EL (cell line): ENCODE measurements around the gene RBCK1.
A peak's percentile ranks its signal among the peaks of the same experiment; 100 is the strongest.
"Not testable (repeated sequence)": the region's sequence is repeated elsewhere in the genome, so short reads cannot be mapped to it uniquely, and the experiment has no call there.

Experiments
- DNase-seq: peaks from one replicate; pipeline ENCODE4 v3.0.0-alpha.2; 2016

Gene RBCK1

DNA sequence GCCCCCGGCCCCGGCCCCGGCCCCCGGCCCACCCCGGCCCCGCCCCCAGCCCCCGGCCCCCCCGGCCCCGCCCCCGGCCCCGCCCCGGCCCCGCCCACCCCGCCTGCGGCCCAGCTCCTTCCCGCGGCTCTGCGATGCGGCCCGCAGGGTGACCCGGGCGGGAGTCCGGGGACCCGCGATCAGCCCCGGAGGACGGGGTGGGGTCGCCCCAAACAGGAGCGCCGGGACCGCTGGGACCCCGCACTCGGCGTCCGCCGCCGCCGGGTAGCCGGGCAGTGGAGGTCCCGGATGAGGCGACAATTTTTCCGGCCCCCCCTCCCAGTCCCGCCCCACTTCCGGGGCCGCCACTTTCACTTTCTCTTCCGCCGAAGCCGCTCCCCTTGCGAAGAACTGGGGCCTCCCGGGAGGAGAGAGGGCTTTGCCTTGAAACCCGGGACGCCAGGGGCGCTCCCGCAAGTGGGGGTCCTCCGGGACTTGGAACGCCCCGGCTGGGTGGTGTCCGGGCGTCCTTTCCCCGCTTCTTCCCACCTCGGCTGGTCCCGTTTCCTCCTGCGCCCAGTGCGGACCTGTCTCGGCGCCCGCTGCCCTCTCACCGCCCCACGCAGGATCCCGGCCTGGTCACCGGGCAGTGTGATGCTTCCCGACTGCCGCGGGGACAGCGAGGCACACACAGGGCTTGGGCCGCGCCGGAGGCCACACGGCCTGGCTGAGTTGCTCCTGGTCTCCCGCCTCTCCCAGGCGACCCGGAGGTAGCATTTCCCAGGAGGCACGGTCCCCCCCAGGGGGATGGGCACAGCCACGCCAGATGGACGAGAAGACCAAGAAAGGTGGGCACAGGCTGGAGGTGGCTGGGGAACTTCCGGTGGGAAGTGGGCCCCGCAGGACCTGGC, at the start of gene RBCK1:
TSS of gene RBCK1 (plus strand) at position 347 of the 890 bp plus-strand sequence. CDS start at position 806, 459 bp downstream.
- peak; percentile 85 for DNase-seq

DNA sequence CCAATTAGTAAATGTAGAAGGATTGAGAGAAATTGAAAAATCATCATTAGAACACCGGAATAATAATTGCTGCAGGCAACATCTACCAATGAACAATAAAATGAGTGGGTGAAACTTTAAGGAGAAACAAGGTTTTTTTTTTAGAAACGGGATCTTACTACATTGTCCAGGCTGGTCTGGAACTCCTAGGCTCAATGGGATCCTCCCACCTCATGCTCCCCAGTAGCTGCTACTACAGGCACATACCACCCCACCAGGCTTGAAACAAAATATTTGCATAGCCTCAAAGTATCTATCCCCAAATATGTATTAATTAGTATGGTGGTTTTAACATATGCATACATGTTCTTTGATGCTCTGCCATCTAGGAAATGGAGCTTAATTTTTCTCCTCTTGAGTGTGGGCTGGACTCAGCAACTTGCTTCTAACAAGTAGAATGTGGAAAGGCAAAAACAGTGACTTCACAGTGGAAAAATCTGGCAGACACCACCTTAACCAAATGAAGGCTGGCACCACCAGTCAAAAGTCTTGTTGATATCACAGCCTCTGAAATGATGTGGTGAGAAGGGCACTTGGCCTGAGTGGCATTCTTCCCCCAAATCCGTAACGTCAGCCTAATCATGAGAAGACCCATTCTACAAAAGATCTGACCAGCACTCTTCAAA, 49.1 kb upstream of the RBCK1 start:
- no peak for DNase-seq

DNA sequence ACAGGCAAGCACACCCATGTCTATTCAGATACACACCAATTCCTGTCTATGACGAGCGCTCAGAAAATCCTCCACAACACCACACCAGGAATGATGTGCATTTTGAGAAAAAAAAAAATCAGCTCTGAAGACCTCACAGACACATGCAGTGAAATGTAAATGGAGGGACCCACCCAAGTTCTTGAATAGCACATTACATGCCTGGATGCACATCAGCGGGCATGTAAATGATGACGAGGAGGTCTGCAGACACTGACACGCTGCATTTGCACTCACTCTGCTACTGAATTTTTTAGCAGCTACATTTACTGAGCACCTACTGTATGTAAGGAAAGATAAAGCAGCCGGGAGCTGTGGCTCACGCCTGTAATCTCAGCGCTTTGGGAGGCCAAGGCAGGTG, 46.5 kb upstream of the RBCK1 start:
- no peak for DNase-seq

DNA sequence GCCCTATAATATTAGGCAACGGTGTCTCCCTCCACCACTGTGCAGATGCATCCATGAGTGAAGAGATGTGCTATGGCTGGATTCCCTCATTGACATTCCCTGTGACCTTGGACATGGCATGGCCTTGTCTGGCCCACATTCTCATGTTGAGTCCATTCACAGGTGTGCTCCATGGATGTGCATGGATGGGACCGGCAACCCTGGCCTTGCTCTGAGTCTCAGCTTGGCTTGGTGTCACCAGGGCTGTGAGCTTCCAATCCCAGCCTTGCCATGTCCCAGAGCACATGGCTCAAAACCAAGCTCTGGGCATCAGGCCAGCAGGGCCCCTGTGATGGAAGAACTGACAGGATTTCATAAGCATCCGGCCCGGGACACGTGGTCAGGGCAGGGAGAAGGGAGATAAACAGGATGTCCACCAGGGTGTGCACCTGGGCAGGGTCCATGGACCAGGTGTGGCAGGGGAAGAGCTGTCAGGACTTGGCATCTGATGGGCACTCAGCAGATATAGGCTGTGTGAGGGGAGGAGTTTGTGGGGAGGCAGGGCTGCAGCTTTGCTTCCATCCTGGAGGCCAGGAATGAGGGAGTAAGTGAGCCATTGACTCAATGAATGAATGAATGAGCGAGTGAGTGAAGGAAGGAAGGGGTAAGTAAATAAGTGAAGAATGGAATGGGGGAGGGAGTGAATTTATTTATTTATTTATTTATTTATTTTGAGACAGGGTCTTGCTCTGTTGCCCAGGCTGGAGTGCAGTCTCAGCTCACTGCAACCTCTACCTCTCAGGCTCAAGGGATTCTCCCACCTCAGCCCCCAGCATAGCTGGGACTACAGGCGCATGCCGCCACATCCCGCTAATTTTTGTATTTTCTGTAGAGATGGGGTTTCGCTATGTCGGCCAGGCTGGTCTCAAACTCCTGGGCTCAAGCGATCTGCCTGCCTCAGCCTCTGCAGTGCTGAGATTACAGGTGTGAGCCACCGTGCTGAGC, 45.5 kb upstream of the RBCK1 start:
- DNase-seq = peak; percentile 86

DNA sequence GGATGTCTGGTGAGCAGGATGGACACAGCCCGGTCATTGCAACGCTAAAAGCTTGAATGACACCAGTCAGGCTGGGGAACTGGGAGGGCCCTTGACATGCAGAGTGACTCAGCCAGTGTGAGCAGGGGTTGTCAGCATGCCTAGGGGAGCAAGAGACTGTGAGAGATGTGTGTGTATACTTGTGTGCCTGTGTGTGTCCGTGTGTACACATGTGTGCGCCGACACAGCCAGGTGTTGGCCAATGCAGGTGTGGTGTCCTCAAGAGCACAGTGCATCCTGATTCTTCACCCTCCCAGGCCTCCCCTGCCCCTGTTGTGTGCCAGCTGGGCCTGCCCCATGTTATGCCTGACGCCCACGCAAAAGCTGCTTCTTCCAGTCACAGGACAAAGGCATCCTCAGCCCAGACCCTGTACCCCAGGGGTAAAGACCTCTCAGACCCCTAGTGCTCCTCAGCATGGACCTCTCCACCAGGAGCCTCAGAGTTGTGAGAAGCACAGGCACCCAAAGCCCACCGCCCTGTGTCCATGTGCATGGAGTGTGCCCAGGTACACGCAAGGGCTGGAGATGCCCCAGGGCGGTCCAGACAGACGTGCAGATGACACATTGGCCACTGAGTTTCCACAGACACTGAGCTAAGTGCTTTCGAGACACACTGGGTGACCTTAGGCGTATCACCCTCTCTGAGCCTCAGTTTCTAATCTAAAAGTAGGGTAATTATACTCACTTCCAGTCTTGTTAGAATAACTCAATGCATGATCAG, 44.6 kb upstream of the RBCK1 start:
- DNase-seq = peak; percentile 41

GRCh38 chr20:364905-365794, 42.9 kb upstream of the RBCK1 start:
- DNase-seq = peak; percentile 67

GRCh38 chr20:366041-366718, 41.9 kb upstream of the RBCK1 start:
- DNase-seq = no peak

- DNase-seq = no peak
Measured at GRCh38 chr20:366719-367485, 41.2 kb upstream of the RBCK1 start.

DNA sequence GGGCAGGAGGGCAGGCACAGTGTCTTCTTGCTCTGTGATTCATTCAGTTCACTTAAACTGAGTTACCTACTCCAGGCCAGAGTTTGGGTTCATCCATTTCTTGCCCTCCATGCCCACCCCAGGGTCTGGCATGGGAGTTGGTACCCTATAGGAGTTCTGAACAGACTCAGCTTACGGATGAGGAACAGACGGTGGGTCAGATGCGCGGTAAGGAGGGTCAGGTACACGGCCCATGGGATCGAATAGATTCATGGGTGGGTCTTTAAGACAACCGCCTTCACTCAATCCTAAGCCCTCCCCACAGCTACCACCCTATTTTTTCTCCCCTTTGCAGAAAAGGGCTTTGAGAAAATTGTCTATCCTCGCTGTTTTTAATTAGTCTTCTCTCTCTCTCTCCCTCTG, 40.6 kb upstream of the RBCK1 start:
- DNase-seq = no peak

- no peak for DNase-seq
Measured at GRCh38 chr20:368915-369314, 39.2 kb upstream of the RBCK1 start.

DNA sequence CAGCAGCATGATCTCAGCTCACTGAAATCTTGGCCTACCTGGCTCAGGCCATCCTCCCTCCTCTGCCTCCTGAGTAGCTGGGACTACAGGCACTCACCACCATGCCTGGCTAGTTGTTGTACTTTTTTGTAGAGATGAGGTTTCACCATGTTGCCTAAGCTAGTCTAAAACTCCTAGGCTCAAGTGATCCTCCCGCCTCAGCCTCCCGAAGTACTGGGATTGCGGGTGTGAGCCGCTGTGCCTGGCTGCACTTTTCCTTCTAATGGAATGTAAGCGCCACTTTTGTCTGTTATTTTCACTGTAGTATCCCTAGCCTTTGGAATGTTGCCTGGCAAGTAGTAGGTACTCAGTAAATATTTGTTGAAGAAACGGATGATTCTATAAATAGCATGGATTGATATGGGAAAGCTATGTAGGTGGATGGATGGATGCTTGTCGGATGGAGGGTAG, 37.9 kb upstream of the RBCK1 start:
- no peak for DNase-seq

DNA sequence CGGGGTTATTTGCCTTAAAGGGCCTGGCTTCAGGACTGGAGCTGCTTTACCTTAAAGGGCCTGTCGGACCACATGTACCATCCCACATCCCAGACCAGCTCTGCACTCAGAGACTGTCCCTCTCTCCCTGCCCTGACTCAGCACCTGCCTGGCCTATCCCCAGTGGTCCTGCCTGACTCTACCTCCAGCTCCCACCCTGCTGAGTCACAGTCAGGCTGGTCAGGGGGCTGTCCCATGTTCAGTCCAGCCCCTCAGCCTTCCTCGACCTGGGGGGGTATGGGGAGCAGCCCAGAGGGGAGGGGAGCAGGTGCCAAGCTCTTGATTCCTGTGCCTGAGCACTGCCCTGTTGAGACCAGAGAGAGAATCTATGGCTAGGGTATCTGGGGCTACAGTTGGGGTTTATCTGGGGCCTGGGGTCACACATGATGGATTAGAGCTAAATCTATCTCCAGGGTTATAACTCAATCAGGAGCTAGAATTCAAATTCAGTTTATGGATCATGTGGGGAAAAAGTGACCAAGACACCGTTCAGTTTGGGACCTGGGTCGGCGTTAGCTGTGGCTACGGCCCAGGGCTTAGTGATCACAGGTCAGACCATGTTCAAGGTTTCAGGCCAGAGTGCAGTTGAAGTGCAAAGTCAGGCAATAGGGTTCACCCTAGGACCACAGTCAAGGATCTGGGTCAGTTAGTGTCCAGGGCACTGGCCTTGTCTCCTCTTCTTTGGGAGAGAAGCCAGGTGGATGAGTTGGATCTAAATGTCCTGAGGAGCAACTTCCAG, 36.9 kb upstream of the RBCK1 start:
- DNase-seq = no peak

DNA sequence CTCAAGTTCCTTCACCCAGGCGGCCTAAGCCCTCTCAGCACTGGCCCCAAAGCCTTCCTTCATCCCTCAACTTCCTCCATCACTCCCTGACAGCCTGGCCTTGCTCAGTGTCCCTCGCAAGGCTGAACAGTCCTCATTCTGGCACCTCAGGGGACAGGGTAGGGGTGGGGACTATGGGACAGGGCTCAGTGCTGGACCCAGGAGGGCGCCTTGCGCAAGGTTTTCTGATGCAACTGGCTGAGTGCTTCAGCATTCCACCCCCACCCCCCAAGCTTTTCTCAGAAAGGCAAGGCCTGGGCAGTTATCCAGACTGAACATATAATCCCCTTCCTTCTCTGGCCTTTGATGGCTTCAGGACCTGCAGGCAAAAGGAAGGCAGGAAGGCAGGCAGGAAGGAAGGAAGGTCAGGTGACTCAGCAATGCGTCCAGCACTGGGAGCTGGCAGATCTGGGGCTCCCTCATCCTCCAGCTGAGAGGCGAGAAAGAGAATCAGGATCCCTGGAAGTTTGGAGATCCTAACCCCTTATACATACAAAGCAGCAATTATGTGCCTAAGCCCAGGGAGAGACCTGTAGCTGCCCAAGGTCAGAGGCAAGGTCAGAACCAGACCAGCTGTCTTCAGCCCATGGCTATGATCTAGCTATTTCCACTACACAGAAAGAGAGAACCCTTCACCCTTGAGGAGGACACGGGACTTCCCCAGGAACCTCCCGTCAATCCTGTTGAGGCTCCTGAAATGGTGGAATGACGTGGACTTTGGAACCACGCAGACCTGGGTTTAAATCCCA, 36.1 kb upstream of the RBCK1 start:
- peak; percentile 96 for DNase-seq

DNA sequence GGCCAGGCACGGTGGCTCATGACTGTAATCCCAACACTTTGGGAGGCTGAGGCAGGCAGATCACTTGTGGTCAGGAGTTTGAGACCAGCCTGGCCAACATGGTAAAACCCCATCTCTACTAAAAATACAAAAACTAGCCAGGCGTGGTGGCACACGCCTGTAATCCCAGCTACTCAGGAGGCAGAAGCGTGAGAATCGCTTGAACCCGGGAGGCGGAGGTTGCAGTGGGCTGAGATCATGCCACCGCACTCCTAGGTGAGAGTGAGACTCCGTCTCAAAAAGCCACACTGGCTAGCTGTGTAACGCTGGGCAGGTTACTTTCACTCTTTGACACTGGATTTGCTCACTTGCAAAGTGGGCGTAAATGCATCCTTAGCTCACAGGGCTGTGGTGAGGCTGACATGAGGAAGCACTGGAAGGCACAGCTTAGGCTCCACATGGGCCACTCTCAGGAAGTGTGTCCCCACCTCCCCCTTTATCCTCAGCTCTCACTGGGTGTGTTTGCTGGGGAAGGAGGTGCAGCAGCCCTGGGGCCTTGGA, 35.5 kb upstream of the RBCK1 start:
- not testable (repeated sequence) for DNase-seq

- DNase-seq = peak; percentile 84
Measured at GRCh38 chr20:373171-373890, 34.8 kb upstream of the RBCK1 start.

- no peak for DNase-seq
Measured at GRCh38 chr20:375265-375889, 32.7 kb upstream of the RBCK1 start.
